Measurements from ENCODE around the gene CHST1. TPM values are rescaled to one million over a fixed set of nuclear protein-coding genes. Genes with fewer than 3 reads are reported as not detected.
A peak's percentile ranks its signal among the peaks of the same experiment; 100 is the strongest.

The CHST1 gene
- 3.0 TPM for total RNA-seq

- ATAC-seq, result peak; percentile 23
Observed at GRCh38 chr11:45665206-45665932, at the start of gene CHST1. TSS of gene CHST1 (minus strand) at chr11:45665622. CDS start at chr11:45650923, 14,699 bp downstream.

- ATAC-seq, result peak; percentile 40
Observed at GRCh38 chr11:45713573-45713972, 48.2 kb upstream of the CHST1 start.

- ATAC-seq, result no peak
Observed at GRCh38 chr11:45710561-45710960, 45.1 kb upstream of the CHST1 start.

GRCh38 chr11:45708887-45709663 is 43.7 kb upstream of the CHST1 start:
- peak; percentile 36 for ATAC-seq

- no peak for ATAC-seq
Observed at GRCh38 chr11:45704635-45705034, 39.2 kb upstream of the CHST1 start.

GRCh38 chr11:45704133-45704532 is 38.7 kb upstream of the CHST1 start:
- ATAC-seq, result no peak

- ATAC-seq, result no peak
Observed at GRCh38 chr11:45702511-45702910, 37.1 kb upstream of the CHST1 start.

GRCh38 chr11:45698777-45699497 is 33.5 kb upstream of the CHST1 start:
- no peak for ATAC-seq

GRCh38 chr11:45692808-45693453 is 27.5 kb upstream of the CHST1 start:
- no peak for ATAC-seq

GRCh38 chr11:45688472-45689033 is 23.1 kb upstream of the CHST1 start:
- no peak for ATAC-seq

GRCh38 chr11:45687836-45688235 is 22.4 kb upstream of the CHST1 start:
- no peak for ATAC-seq

- ATAC-seq, result no peak
Observed at GRCh38 chr11:45685964-45686537, 20.6 kb upstream of the CHST1 start.

GRCh38 chr11:45684440-45684839 is 19.0 kb upstream of the CHST1 start:
- no peak for ATAC-seq

- ATAC-seq, result no peak
Observed at GRCh38 chr11:45683271-45684058, 18.0 kb upstream of the CHST1 start.

- no peak for ATAC-seq
Observed at GRCh38 chr11:45679806-45680205, 14.4 kb upstream of the CHST1 start.

GRCh38 chr11:45678976-45679375 is 13.6 kb upstream of the CHST1 start:
- no peak for ATAC-seq

- peak; percentile 26 for ATAC-seq
Observed at GRCh38 chr11:45677770-45678512, 12.5 kb upstream of the CHST1 start.

- no peak for ATAC-seq
Observed at GRCh38 chr11:45676522-45677095, 11.2 kb upstream of the CHST1 start.

- no peak for ATAC-seq
Observed at GRCh38 chr11:45675646-45676045, 10.2 kb upstream of the CHST1 start.

All from esophagus mucosa (tissue), 1 donor.